ENCODE data around the gene TMPRSS7. TPM values are rescaled to one million over a fixed set of nuclear protein-coding genes. Genes with fewer than 3 reads are reported as not detected.

Gene TMPRSS7
- total and polyA plus RNA-seq, 2 experiments from 2014 or later = not detected

DNA sequence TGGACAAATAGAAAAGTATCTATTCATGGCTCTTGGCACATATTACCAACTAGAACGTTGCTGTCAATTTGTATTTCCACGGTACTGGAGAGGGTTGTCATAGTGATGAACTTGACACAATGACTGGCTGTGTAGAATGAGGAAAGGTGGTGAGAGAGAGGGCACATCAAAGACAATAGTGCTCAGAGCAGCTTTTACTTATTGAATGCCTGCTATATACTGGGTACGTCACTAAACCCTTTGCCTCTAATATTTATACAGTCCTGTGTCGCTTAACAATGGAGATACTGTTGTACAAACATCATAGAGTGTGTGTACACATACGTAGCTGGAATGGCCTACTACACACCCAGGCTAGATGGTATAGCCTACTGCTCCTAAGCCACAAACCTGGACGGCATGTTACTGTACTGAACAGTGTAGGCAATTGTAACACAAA, 8.3 kb downstream of the TMPRSS7 start:
- Histone ChIP-seq H3K4me2 (no peak overlapping the region), H2AFZ (no peak overlapping the region), H3K79me2 (replicated peaks; ENCODE audit: insufficient read depth) (no peaks in the 10 kb centered on the region), H4K20me1 (replicated peaks; ENCODE audit: insufficient read depth) (no peaks in the 10 kb centered on the region), H3K36me3 (ENCODE audit: insufficient read depth) (peaks cover 2% of the 10 kb centered on the region; the same call in 1 of the 2 replicates), H3F3A (replicated peaks; ENCODE audit: low read depth) (no peaks in the 10 kb centered on the region; the same call in 1 of the 2 replicates), H3K4me1 (ENCODE audit: insufficient read depth) (peaks cover 15% of the 10 kb centered on the region), H3K27me3 (ENCODE audit: insufficient read depth) (no peaks in the 10 kb centered on the region), H3K9me2 (ENCODE audit: insufficient read depth) (no peaks in the 10 kb centered on the region; the same call in 1 of the 2 replicates), H3K4me3 (no peak overlapping the region), H3K27ac (ENCODE audit: low read depth) (no peak overlapping the region)
- Mint-ChIP-seq H3K4me3 (no peak overlapping the region), H3K27ac (no peak overlapping the region), H3K27me3 (ENCODE audit: insufficient read depth, low read depth, poor library complexity) (no peaks in the 10 kb centered on the region), H3K4me1 (peaks cover 26% of the 10 kb centered on the region), H3K36me3 (ENCODE audit: low read depth) (peaks cover 8% of the 10 kb centered on the region), H3K9me3 (peaks cover 11% of the 10 kb centered on the region)
- DNase-seq (ENCODE audit: low spot score) (no peak), ATAC-seq (no peak)
- no peak for TF ChIP-seq EZH2phosphoT487 (IDR thresholded peaks at IDR 0.05; ENCODE audit: unreplicated experiment)
- no peak for TF ChIP-seq CREB1 (CRISPR knock-in tag; IDR thresholded peaks at IDR 0.05; ENCODE audit: low read depth)
- TF ChIP-seq, protein P1, sequence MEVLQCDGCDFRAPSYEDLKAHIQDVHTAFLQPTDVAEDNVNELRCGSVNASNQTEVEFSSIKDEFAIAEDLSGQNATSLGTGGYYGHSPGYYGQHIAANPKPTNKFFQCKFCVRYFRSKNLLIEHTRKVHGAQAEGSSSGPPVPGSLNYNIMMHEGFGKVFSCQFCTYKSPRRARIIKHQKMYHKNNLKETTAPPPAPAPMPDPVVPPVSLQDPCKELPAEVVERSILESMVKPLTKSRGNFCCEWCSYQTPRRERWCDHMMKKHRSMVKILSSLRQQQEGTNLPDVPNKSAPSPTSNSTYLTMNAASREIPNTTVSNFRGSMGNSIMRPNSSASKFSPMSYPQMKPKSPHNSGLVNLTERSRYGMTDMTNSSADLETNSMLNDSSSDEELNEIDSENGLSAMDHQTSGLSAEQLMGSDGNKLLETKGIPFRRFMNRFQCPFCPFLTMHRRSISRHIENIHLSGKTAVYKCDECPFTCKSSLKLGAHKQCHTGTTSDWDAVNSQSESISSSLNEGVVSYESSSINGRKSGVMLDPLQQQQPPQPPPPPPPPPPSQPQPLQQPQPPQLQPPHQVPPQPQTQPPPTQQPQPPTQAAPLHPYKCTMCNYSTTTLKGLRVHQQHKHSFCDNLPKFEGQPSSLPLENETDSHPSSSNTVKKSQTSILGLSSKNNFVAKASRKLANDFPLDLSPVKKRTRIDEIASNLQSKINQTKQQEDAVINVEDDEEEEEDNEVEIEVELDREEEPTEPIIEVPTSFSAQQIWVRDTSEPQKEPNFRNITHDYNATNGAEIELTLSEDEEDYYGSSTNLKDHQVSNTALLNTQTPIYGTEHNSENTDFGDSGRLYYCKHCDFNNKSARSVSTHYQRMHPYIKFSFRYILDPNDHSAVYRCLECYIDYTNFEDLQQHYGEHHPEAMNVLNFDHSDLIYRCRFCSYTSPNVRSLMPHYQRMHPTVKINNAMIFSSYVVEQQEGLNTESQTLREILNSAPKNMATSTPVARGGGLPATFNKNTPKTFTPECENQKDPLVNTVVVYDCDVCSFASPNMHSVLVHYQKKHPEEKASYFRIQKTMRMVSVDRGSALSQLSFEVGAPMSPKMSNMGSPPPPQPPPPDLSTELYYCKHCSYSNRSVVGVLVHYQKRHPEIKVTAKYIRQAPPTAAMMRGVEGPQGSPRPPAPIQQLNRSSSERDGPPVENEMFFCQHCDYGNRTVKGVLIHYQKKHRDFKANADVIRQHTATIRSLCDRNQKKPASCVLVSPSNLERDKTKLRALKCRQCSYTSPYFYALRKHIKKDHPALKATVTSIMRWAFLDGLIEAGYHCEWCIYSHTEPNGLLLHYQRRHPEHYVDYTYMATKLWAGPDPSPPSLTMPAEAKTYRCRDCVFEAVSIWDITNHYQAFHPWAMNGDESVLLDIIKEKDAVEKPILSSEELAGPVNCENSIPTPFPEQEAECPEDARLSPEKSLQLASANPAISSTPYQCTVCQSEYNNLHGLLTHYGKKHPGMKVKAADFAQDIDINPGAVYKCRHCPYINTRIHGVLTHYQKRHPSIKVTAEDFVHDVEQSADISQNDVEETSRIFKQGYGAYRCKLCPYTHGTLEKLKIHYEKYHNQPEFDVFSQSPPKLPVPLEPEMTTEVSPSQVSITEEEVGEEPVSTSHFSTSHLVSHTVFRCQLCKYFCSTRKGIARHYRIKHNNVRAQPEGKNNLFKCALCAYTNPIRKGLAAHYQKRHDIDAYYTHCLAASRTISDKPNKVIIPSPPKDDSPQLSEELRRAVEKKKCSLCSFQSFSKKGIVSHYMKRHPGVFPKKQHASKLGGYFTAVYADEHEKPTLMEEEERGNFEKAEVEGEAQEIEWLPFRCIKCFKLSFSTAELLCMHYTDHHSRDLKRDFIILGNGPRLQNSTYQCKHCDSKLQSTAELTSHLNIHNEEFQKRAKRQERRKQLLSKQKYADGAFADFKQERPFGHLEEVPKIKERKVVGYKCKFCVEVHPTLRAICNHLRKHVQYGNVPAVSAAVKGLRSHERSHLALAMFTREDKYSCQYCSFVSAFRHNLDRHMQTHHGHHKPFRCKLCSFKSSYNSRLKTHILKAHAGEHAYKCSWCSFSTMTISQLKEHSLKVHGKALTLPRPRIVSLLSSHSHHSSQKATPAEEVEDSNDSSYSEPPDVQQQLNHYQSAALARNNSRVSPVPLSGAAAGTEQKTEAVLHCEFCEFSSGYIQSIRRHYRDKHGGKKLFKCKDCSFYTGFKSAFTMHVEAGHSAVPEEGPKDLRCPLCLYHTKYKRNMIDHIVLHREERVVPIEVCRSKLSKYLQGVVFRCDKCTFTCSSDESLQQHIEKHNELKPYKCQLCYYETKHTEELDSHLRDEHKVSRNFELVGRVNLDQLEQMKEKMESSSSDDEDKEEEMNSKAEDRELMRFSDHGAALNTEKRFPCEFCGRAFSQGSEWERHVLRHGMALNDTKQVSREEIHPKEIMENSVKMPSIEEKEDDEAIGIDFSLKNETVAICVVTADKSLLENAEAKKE (CRISPR knock-in tag; IDR thresholded peaks at IDR 0.05) = no peak
- TF ChIP-seq, protein P2, sequence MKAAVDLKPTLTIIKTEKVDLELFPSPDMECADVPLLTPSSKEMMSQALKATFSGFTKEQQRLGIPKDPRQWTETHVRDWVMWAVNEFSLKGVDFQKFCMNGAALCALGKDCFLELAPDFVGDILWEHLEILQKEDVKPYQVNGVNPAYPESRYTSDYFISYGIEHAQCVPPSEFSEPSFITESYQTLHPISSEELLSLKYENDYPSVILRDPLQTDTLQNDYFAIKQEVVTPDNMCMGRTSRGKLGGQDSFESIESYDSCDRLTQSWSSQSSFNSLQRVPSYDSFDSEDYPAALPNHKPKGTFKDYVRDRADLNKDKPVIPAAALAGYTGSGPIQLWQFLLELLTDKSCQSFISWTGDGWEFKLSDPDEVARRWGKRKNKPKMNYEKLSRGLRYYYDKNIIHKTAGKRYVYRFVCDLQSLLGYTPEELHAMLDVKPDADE (IDR thresholded peaks at IDR 0.05) = no peak
- no peak for TF ChIP-seq ZNF331 (CRISPR knock-in tag; IDR thresholded peaks at IDR 0.05; ENCODE audit: low read depth)
- TF ChIP-seq, protein P3, sequence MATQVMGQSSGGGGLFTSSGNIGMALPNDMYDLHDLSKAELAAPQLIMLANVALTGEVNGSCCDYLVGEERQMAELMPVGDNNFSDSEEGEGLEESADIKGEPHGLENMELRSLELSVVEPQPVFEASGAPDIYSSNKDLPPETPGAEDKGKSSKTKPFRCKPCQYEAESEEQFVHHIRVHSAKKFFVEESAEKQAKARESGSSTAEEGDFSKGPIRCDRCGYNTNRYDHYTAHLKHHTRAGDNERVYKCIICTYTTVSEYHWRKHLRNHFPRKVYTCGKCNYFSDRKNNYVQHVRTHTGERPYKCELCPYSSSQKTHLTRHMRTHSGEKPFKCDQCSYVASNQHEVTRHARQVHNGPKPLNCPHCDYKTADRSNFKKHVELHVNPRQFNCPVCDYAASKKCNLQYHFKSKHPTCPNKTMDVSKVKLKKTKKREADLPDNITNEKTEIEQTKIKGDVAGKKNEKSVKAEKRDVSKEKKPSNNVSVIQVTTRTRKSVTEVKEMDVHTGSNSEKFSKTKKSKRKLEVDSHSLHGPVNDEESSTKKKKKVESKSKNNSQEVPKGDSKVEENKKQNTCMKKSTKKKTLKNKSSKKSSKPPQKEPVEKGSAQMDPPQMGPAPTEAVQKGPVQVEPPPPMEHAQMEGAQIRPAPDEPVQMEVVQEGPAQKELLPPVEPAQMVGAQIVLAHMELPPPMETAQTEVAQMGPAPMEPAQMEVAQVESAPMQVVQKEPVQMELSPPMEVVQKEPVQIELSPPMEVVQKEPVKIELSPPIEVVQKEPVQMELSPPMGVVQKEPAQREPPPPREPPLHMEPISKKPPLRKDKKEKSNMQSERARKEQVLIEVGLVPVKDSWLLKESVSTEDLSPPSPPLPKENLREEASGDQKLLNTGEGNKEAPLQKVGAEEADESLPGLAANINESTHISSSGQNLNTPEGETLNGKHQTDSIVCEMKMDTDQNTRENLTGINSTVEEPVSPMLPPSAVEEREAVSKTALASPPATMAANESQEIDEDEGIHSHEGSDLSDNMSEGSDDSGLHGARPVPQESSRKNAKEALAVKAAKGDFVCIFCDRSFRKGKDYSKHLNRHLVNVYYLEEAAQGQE (IDR thresholded peaks at IDR 0.05; ENCODE audit: unreplicated experiment) = no peak
- TF ChIP-seq, protein P4, sequence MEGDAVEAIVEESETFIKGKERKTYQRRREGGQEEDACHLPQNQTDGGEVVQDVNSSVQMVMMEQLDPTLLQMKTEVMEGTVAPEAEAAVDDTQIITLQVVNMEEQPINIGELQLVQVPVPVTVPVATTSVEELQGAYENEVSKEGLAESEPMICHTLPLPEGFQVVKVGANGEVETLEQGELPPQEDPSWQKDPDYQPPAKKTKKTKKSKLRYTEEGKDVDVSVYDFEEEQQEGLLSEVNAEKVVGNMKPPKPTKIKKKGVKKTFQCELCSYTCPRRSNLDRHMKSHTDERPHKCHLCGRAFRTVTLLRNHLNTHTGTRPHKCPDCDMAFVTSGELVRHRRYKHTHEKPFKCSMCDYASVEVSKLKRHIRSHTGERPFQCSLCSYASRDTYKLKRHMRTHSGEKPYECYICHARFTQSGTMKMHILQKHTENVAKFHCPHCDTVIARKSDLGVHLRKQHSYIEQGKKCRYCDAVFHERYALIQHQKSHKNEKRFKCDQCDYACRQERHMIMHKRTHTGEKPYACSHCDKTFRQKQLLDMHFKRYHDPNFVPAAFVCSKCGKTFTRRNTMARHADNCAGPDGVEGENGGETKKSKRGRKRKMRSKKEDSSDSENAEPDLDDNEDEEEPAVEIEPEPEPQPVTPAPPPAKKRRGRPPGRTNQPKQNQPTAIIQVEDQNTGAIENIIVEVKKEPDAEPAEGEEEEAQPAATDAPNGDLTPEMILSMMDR (conservative IDR thresholded peaks at IDR 0.05; ENCODE audit: low read depth in 2 of 2) = no peak
- TF ChIP-seq STAT1 (IDR thresholded peaks at IDR 0.05; ENCODE audit: unreplicated experiment) = no peak
- no peak for TF ChIP-seq JUNB (IDR thresholded peaks at IDR 0.05; ENCODE audit: unreplicated experiment)
- no peak for TF ChIP-seq POLR2AphosphoS5 (IDR thresholded peaks at IDR 0.05; ENCODE audit: low read depth)
- TF ChIP-seq ZNF114 (CRISPR knock-in tag; IDR thresholded peaks at IDR 0.05) = no peak
- no peak for TF ChIP-seq EZH2 (IDR thresholded peaks at IDR 0.05; ENCODE audit: low read depth, unreplicated experiment)
- no peak for TF ChIP-seq NANOG (IDR thresholded peaks at IDR 0.05; ENCODE audit: borderline replicate concordance)

Measured in GM23338 (cell line).